A172 (cell line): ENCODE data around the gene GALNT5. TPM values are rescaled to one million over a fixed set of nuclear protein-coding genes. Genes with fewer than 3 reads are reported as not detected.
"Not testable (repeated sequence)": the region's sequence is repeated elsewhere in the genome, so short reads cannot be mapped to it uniquely, and the experiment has no call there.

ENCODE experiments used
- DNase-seq: peaks from one replicate; pipeline ENCODE4 v3.0.0-alpha.2; 2015; ENCODE audit warnings: low spot score
- total RNA-seq: library from RNA; depleted of rRNA; stranded (reverse); fragments of >200 nt; shearing (Covaris generic); gene quantifications from 2 replicates; pipeline ENCODE4 v1.2.3, GENCODE V29; 2014

GALNT5 gene
- total RNA-seq, 1 experiment from 2014 or later = not detected

DNA sequence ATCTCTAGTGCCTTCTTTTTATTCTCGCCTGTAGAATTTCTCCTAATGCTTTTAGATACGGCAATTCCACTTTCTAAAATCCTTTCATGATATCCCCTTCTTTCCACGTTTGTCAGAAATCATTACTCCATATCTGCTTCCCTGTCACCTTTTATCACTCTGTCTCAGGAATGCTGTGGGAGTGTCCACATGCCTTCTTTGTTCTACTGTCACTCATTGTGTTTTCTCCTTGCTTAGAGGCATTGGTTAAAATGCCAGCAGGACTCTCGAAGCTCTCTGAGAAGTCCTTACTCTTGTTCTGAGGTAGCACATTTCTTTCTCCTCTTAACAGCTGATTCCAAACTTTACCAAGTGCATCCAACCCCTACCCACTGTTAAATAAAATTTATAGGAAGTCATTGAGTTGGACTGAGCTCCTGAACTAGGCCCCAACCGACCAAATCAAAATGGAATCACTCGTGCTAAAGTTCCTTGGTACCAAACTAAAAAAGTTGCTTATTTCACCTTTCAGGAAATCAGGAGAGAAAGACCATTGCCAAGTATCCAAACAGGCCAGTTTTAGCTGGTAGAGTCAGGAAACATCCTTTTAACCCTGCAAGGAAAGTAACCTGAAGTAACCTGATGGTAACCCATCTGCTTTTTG lies 10.6 kb upstream of the GALNT5 start:
- peak; percentile 63 for DNase-seq

DNA sequence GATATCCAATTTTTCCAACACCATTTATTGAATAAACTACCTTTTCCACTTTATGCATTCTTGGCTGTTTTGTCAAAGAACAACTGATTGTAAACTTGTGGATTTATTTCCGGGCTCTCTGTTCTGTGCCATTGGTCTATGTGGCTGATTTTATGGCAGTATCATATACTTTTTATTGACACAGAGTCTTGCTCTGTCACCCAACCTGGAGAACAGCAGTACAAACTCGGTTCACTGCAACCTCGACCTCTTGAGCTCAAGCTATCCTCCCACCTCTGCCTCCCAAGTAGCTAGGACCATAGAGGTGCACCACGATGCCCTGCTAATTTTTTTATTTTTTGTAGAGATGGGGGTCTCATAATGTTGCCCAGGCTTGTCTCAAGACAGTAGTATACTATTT lies 6.7 kb upstream of the GALNT5 start:
- DNase-seq = no peak

DNA sequence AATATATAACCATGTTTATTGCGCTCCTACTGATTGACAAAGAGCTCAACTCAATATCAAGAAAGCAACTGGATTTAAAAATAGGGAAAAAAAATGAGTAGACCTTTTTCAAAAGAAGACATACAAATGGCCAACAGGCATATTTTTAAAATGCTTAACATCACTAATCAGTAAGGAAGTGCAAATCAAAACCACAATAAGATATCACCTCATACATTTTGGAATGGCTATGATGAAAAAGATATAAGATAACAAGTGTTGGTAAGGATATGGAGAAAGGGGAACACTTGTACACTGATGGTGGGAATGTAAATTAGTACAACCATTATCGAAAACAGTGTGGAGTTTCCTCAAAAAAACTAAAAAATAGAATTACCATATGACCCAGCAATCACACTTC lies 5.6 kb upstream of the GALNT5 start:
- DNase-seq = no peak

DNA sequence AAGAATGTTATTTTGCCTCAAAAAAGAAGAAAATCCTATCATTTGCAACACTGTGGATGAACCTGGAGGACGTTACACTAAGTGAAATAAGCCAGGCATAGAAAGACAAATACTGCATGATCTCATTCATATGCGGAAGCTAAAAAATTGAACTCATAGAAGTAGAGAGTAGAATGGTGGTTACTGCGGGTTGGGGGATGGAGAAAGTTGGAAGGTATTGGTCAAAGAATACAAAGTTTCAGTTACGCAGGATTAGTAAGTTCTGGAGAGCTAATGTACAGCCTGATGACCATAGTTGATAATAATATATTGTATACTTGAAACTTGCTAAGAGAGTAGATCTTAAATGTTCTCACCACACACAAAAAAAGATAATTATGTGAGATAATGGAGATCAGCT lies 5.0 kb upstream of the GALNT5 start:
- DNase-seq = no peak

DNA sequence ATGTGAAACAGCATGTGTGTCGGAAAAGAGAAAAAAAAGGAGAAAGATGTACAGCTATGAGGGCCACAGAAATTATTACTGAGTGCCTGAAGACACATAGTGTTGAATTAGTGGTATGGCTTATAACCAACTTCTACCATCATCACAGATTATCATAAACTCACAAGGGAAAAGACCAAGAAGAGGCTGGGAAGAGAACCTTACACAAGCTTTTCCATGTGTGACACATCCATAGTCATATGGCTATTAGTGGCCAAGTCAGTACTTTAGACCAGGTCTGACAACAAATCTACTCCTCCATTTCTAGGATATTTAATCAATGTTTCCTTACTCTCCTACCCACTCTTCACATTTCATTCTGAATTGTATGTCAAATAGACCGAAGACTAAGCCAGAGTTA lies 3.5 kb upstream of the GALNT5 start:
- no peak for DNase-seq

DNA sequence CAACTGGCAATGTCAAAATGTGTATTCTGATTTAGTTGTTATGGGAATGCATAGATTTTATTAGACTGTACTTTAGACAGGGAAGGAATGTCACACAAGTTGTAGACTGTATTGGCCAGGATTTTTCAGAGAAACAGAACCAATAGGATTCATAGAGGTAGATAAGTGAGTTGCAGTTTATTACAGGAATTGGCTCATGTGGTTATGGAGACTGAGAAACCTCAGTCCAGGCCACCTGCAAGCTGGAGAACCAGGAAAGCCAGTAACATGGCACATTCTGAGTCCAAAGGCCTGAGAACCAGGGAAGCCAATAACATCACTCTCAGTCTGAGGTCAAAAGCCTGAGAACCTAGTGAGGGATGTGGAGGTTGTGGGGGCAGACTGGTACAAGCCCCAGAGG lies 1.8 kb upstream of the GALNT5 start:
- no peak for DNase-seq

DNA sequence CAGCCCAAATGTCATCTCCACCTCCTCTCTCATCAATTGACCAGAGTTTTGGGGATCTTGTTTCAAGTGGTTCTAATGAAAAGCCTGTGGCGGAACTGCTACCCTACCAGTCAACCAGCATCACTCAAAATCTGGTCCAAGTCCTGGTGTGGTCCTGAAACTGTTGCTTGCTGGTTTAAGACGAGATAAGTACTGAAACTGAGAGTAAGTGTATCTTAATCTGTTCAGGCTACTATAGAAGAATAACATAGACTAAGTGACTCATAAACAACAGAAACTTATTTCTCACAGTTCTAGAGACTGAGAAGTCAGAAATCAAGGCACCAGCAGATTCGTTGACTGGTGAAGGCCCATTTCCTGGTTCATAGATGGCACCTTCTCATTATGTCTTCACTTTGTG lies 879 bp upstream of the GALNT5 start:
- no peak for DNase-seq

DNA sequence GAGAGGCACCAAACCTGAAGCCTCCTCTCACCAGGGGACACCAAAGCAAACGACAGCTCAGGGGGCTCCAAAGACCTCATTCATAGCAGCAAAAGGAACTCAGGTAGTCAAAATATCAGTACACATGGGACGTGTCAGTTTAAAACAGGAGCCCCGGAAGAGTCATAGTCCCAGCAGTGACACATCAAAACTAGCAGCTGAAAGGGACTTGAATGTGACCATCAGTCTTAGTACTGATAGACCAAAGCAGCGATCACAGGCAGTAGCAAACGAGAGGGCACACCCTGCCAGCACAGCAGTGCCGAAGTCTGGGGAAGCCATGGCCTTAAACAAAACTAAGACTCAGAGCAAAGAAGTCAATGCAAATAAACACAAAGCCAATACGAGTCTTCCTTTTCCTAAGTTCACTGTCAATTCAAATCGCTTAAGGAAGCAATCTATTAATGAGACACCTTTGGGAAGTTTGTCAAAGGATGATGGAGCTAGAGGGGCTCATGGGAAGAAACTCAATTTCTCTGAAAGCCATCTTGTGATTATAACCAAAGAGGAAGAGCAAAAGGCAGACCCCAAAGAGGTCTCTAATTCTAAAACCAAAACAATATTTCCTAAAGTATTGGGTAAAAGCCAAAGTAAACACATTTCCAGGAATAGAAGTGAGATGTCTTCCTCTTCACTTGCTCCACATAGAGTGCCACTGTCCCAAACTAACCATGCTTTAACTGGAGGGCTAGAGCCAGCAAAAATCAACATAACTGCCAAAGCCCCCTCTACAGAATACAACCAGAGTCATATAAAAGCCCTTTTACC lies 1.2 kb downstream of the GALNT5 start:
- no peak for DNase-seq

DNA sequence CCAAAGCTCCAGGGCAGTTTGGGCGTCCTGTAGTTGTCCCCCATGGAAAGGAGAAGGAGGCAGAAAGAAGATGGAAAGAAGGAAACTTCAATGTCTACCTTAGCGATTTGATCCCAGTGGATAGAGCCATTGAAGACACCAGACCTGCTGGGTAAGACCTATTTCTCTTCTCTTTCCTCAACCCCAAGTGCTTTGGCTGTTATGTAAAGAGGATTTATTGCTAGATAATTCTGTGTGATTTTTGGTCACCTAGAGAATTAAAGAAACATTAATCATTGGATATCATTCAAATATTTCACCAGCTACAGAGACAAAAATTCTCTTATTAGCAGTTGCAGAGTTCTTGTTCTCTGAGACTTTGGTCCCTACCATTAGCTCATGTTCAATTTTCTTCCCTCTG lies 1.9 kb downstream of the GALNT5 start:
- no peak for DNase-seq

DNA sequence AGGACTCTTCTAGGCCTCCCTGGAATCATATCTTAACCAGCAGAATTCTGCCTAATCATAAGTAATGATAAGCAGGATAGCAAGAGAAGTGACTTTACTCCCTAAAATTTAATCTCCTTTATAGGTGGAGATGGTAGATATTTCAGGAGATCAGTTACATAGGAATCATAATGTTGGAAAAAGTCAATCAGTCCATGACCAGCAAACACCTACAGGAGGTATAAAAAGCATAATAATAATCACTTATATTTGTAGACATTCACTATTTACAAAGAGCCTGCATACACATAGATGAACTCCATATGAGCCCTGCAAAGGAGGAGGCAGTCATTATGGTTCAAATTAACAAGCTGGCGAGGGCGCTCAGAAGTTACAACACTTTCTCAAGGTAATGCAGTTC lies 2.5 kb downstream of the GALNT5 start:
- DNase-seq = no peak

DNA sequence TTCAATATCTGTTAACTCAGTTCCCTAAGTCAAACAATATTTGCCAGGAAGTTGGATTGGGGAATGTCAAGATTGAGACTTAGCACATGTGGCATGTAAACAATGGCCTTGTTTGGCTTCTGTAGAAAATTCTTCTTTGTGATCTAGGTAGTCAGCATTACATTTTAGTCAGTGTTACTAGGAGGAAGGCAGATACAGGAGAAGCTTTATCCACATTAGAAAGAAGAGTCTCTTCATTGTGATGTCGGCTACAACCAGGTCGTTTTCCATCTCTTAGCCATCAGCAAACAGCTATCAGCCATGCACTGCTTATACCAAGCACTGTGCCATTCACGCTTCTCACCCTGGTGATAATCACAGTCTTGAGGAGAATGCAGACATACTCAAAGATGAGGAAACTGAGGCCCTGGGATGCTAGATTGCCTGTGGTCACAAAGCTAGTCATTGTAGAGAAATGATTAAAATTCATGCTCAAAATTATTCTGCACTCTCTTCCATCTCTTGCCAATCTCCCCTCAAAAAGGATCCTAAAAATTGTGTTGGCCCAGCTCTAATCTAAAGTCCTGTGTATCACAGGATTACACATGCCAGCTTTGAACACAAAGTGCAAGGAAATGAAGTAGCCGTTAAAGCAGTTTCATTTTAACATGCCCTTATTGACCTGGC lies 3.2 kb downstream of the GALNT5 start:
- DNase-seq = no peak

DNA sequence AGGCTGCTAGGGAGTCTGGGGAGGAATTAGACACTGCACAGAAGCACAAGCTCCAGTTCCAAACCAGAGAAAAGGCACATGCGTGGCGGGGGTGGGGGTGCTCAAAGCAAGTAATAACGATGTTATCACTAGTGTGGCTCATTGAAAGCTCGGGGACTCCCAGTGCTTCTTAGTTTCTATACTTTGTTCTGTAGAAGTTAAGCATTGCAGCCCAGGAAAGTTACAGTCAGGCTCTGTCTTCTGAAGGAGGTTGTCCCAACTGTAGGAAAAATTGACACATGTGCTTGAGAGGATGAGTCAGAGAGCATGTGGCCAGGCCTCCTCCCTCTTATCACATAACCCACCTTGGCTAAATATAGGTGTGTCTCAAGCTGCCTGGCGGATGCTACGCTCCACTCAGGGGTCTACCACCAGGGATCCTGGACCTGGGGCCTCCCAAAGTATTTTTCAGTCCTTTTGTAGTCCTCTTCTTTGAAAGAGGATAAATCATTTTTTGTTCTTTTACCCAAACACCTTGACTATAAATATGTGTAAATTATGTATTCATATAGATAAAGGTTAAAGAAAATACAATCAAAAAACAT lies 3.8 kb downstream of the GALNT5 start:
- peak; percentile 84 for DNase-seq

DNA sequence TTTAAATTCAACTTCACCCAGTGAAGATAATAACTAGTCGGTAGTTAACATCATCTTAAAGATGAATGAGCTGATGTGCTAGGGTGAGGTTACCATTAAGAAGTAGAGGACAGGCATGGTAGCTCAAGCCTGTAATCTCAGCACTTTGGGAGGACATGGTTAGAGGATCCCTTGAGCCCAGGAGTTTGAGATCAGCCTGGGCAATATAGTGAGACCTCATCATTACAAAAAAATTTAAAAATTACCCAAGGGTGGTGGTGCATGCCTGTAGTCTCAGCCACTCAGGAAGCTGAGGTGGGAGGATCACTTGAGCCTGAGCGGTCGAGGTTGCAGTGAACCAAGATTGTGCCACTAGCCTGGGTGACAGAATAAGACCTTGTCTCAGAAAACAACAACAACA lies 4.7 kb downstream of the GALNT5 start:
- no peak for DNase-seq

DNA sequence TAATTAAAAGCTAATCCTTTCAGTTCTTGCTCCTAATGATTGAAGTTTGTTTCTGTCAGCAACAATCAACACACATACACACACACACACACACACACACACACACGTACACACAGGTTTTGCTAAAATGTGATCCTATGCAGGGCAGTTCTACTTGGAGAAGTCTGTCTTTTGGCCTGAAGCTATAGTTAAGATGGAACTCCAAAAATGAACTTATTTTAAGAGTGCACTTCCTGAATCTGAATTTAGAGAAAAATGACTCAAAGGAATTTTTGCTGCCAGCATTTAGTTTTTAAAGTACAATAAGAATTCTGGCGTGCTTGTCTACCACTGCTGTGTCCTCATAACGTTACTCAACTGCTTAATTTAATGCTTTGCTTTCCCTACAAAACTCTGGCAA lies 6.6 kb downstream of the GALNT5 start:
- DNase-seq = no peak

DNA sequence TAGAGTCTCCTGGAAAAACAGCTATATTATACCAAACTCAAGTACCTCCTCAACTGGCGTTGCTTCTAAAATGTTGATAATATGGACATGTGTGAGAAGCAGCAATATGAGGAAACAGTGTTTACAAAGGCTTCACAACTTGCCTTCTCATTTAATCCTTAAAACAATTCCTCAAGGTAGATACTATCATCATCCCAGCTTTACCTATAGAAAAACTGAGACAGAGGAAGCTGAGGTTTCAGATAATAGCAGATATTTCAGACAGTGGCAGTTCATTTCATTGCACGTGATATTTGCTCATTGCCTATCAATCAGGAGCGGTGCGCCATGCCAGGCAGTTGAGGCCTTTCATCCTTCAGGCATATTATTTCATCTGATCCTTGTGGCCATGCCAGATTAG lies 8.3 kb downstream of the GALNT5 start:
- DNase-seq = no peak

DNA sequence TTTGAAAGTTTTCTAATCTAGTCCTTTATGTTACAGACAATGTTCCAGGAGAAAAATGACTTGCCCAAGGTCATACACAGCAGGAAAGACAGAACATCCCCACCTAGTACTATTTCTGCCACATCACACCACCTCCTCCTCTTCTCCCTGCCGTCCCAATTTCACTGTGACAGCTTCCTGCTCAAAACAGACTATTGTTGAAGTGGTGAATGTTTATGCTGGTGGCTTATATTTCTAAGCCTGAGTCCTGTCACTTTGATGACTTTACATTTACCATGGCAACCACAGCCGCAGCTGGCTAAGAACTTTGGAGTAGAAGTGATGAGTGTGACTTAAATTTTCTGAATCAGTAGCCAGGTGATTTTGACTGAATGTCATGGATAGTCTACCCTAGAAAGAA lies 10.0 kb downstream of the GALNT5 start:
- no peak for DNase-seq

DNA sequence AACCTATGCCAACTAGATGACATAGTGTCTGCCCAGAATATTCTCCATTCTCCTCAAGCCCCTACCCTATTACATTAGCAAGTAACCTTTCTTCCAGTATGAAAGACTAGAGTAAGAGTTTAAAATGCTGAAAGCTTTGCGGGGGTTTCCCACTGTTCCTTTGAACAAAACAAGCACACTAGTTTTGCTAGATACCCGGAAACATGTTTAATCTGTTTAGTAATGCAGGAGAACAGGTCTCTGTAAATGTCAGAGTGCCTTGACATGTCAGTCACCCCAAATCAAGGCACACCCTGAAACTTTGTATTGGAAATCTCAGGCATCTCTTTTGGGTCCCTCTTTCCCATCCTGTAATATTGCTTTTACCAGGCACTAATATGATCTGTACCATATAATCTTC lies 11.6 kb downstream of the GALNT5 start:
- no peak for DNase-seq

DNA sequence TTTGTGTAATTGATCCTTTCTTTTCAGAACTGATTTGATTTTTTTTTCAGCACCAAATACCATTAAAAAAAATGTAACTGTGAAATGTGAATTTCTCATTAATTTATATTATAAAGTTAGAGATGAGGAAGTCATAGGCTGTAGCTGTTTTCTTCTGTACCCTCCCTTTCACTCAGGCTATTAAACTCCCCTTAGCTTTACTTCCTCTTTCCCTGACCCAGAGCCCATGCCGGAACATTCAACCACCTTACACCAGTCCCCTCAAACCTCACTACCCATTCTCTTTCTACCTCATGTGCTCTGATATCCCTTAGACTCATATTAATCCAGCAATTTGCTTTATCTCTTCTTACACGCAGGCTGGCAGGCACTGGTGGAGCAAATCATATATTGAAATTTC lies 12.4 kb downstream of the GALNT5 start:
- DNase-seq = no peak

DNA sequence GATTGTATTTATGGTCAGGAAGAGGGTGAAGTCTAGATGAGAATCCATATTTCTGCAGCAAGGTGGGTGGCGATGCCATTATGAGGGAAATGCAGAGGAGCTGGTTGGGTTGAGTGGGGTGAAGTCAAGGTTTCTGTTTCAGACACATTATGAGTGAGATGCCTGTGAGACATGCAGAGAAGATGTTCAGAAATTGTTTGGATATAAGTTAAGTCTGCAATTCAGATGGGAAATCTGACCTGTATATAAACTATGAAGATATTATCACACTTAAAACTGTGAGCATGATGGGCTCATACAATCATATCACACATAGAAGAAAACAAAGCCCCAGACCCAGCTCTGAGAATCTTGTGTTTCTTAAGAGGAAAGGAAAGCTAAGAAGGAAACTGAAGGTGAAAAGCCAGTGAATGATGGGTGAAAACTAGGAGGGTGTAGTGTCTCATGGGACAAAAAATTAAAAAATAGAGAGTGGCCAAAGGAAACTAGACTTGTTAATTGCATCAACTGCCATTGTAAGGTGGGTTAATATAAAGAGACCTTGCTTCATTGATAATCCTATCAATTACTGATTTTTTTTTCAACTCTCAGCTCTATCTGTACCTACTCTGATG lies 14.2 kb downstream of the GALNT5 start:
- no peak for DNase-seq

DNA sequence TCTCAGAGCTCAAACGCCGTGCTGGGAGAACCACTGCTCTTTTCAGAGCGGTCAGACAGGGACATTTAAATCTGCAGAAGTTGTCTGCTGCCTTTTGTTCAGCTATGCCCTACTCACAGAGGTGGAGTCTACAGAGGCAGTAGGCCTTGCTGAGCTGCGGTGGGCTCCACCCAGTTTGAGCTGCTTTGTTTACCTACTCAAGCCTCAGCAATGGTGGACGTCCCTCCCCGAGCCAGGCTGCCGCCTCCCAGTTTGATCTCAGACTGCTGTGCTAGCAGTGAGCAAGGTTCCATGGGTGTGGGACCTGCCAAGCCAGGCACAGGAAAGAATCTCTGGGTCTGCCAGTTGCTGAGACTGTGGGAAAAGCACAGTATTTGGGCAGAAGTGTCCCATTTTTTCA lies 21.8 kb downstream of the GALNT5 start:
- not testable (repeated sequence) for DNase-seq

DNA sequence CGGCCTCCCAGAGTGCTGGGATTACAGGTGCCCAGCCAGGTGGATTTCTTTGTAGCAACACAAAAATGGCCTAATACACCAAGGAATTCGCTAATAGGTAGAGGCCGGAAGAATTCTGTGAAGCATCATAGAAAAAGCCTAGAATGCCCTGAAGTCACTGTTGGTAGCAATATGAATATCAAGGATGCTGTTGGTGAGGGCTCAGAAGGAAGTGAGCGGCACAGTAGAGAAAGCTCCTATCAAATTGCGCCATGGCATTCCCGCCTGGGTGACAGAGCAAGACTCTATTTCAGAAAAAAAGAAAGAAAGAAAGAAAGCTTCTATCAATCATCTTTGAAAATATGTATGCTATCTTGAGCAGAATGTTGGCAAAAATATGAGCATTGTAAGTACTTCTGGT lies 23.8 kb downstream of the GALNT5 start:
- no peak for DNase-seq

DNA sequence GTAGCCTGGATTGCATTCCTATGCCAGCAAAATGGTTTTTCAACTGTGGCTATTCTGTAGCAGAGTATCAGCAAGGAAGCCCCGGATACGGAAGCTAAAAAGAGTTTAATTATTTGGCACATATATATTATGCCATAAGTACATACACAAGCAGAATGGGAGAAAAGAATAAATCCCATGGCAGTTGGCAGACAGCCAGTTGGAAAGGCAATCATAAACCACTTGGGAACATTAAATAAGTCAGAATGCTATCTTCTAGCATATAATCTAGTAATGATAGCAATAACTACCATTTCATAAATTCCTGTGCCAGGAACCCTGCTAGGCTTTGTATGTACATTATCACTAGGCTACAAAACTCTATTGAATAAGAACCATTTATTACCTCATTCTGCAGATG lies 26.0 kb downstream of the GALNT5 start:
- DNase-seq = no peak
